ENCODE data around the gene SGF29. TPM values are rescaled to one million over a fixed set of nuclear protein-coding genes. Genes with fewer than 3 reads are reported as not detected.
A peak's percentile ranks its signal among the peaks of the same experiment; 100 is the strongest.
"Not testable (repeated sequence)": the region's sequence is repeated elsewhere in the genome, so short reads cannot be mapped to it uniquely, and the experiment has no call there.

Gene SGF29
- total and polyA plus RNA-seq, 12 donors = 18.4 to 118 (median 29.9) TPM

DNA sequence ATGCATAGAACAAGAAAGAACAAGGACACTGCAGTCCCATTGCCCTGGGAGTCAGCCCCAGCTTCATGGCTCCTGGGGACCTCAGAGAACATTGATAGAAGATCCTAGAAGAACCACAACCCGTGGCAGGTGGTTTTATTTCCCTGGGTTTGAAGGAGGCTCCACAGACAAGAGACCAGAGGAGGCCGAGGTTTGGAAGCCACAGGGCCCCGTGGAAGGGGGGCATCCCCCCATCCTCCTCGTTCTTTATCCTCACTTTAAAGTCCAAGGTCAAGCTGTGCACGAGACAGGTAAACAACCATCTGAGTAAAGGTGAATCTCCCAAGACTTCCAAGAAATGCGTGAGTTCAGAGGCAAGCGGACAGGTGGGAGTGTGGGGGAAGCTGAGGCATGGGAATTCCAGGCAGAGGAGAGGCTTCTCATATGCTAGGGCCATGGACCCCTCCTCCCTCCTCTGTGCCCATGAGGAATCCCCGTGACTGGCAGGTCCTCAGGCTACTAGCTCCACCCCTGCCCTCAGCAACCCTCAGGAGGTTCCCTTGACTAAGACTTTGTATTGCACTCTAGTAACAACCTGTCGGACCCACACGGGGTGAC lies 57.0 kb downstream of the SGF29 start:
- TF ChIP-seq, protein P1, sequence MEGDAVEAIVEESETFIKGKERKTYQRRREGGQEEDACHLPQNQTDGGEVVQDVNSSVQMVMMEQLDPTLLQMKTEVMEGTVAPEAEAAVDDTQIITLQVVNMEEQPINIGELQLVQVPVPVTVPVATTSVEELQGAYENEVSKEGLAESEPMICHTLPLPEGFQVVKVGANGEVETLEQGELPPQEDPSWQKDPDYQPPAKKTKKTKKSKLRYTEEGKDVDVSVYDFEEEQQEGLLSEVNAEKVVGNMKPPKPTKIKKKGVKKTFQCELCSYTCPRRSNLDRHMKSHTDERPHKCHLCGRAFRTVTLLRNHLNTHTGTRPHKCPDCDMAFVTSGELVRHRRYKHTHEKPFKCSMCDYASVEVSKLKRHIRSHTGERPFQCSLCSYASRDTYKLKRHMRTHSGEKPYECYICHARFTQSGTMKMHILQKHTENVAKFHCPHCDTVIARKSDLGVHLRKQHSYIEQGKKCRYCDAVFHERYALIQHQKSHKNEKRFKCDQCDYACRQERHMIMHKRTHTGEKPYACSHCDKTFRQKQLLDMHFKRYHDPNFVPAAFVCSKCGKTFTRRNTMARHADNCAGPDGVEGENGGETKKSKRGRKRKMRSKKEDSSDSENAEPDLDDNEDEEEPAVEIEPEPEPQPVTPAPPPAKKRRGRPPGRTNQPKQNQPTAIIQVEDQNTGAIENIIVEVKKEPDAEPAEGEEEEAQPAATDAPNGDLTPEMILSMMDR (IDR thresholded peaks at IDR 0.05) = no peak
- TF ChIP-seq POLR2A (IDR thresholded peaks at IDR 0.05) = no peak
- H3K4me3 ChIP-seq = peak overlapping the region in 1 of 4 donors; percentile 30
- H3K27ac ChIP-seq = peak overlapping the region in 3 of 5 donors; percentile 62 to 71 (median 69)
- 67 to 74% (median 68%) methylated on average over 10 of the region's 10 CpGs for WGBS, 4 donors
- no peaks in the 10 kb centered on the region for H3K9me3 ChIP-seq (replicated peaks in 1 of 3)
- intact Hi-C loops (cut with DNase I) = no loop called here
- H3K4me1 ChIP-seq (replicated peaks in 1 of 2) = peaks cover 30 to 37% of the 10 kb centered on the region in 2 donors
- H3K36me3 ChIP-seq (replicated peaks in 1 of 2) = peaks cover 0 to 9% of the 10 kb centered on the region in 2 donors
- peak in 3 of 7 donors; percentile 12 to 49 (median 41) for DNase-seq
- H3K27me3 ChIP-seq = no peaks in the 10 kb centered on the region

DNA sequence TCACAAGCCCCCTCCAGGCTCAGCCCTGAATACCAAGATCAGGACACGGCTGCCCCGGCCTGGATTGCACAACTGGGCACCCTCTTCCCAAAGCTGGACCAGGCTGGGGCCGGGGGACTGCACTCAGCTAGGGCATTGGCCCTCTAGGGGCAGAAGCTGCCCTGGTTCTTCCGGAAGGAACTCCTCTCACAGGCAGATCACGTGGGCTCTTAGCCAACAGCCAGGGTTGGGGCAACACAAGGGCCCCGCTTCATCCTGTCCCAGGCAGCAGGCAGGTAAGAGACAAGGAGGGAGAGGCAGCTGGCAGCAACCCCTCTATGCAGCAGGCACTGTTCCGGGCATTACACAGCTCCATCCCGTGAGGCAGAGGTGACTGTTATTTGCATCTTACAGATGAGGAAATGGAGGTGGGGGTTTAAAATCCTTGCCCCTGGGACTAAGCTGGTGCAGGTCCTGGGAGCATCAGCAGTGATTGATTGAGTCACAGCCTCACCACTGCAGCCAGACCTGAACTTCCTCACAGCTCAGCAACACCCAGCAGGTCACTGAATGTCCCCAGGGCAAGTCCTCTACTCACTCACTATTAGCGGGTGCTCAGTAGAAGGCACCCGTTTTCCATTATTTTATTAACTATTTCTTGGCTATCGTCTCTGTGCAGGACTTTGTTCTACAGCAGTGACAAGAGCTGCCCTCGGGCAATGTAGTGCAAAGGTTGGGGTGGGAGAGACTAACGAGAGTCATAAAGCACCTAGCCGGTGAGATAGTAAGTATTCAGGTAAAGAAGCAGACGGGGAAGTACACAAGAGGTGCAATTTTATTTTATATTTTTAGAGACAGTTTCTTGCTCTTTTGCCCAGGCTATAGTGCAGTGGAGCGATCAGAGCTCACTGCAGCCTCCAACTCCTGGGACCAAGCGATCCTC lies 58.9 kb downstream of the SGF29 start:
- H3K9me3 ChIP-seq (replicated peaks in 1 of 3); DNase-seq; H3K27me3 ChIP-seq; H3K36me3 ChIP-seq (replicated peaks in 1 of 2); H3K4me3 ChIP-seq; H3K27ac ChIP-seq; intact Hi-C loops (cut with DNase I): not testable (repeated sequence)
- no CpG with 5 or more reads among the region's 17 CpGs for WGBS, 4 donors
- H3K4me1 ChIP-seq (replicated peaks in 1 of 2) = peaks cover 29 to 32% of the 10 kb centered on the region in 2 donors

DNA sequence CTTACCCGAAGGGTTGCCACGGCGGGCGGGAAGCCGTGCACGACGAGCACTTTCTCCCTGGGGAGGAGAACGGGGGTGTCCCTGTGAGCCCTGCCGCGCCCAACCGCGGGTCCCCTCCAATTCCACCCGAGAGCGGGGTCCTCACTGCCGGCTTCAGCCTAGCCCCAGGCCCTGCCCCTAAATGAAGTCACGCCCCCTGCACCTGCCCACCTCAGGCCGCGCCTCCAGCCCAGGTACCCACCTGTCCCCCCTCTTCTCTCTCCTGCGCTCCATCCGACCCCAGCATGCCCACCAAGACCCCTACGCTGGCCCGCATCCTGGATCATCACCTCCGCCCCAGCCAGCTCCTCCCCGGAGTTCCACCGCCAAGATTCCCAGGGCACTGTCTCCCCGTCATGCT lies 60.2 kb downstream of the SGF29 start:
- H3K36me3 ChIP-seq (replicated peaks in 1 of 2); H3K9me3 ChIP-seq (replicated peaks in 1 of 3); intact Hi-C loops (cut with DNase I); H3K4me3 ChIP-seq; H3K27ac ChIP-seq; H3K27me3 ChIP-seq: not testable (repeated sequence)
- WGBS, 4 donors = 58 to 67% methylated on average over 6 to 7 of the region's 26 CpGs; no CpG with 5 or more reads in 2 of the 4 donors
- peak in 1 of 7 donors; percentile 20 for DNase-seq
- H3K4me1 ChIP-seq (replicated peaks in 1 of 2) = peaks cover 18 to 22% of the 10 kb centered on the region in 2 donors

DNA sequence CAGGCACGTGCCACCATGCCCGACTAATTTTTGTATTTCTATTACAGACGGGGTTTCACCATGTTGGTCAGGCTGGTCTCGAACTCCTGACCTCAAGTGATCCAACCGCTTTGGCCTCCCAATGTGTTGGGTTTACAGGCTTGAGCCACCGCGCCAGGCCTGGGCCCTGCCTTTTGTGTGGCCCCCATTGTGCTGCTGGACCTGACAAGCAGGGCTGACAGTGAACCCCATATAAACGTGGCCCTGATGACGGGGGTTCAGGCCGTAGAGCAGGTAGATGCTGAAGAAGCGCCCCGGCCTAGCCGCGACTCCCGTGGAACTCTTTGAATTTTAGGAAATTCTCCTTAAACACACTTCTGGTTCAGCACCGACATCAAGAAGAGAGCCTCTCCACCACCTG lies 60.8 kb downstream of the SGF29 start:
- H3K27me3 ChIP-seq; H3K27ac ChIP-seq; H3K9me3 ChIP-seq (replicated peaks in 1 of 3); intact Hi-C loops (cut with DNase I); H3K36me3 ChIP-seq (replicated peaks in 1 of 2); H3K4me3 ChIP-seq: not testable (repeated sequence)
- 72 to 88% (median 79%) methylated on average over 3 to 14 of the region's 16 CpGs for WGBS, 4 donors
- DNase-seq = peak in 1 of 7 donors; percentile 15
- peaks cover 12 to 15% of the 10 kb centered on the region in 2 donors for H3K4me1 ChIP-seq (replicated peaks in 1 of 2)

DNA sequence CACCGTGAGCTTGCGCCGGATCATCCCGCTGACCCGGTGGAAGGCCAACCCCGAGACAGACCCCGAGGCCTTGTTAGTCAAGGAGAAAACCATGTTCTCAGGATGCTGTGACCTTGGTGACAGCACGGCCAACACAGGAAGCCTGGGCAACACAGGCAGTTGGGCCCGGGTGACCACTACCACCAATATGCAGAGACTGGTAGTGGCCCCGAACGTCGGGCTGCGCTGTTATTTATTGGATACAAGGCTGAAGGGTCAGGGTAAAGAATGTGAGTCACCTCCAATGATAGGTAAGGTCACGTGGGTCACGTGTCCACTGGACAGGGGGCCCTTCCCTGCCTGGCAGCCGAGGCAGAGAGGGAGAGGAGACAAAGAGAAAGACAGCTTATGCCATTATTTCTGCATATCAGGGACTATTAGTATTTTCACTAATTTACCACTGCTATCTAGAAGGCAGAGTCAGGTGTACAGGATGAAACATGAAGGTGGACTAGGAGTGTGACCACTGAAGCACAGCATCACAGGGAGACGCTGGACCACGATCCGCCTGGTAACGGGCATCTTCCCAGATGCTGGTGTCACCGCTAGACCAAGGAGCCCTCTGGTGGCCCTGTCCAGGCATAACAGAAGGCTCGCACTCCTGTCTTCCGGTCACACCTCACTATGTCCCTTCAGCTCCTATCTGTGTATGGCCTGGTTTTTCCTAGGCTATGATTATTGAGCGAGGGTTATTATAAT lies 61.9 kb downstream of the SGF29 start:
- peak; percentile 67 to 92 (median 79) for DNase-seq
- TF ChIP-seq, protein P1 (IDR thresholded peaks at IDR 0.05) = peak; percentile 48 to 87 (median 73)
- 36 to 39% (median 38%) methylated on average over 14 to 17 of the region's 24 CpGs for WGBS, 4 donors
- H3K4me3 ChIP-seq; H3K27ac ChIP-seq; intact Hi-C loops (cut with DNase I); H3K4me1 ChIP-seq (replicated peaks in 1 of 2); H3K27me3 ChIP-seq; H3K36me3 ChIP-seq (replicated peaks in 1 of 2); H3K9me3 ChIP-seq (replicated peaks in 1 of 3): not testable (repeated sequence)
